ENCODE data around the gene USP10. TPM values are rescaled to one million over a fixed set of nuclear protein-coding genes. Genes with fewer than 3 reads are reported as not detected.

Gene USP10
- total and polyA plus RNA-seq, 3 experiments from 2014 or later, result 86.1 to 146 (median 143) TPM

DNA sequence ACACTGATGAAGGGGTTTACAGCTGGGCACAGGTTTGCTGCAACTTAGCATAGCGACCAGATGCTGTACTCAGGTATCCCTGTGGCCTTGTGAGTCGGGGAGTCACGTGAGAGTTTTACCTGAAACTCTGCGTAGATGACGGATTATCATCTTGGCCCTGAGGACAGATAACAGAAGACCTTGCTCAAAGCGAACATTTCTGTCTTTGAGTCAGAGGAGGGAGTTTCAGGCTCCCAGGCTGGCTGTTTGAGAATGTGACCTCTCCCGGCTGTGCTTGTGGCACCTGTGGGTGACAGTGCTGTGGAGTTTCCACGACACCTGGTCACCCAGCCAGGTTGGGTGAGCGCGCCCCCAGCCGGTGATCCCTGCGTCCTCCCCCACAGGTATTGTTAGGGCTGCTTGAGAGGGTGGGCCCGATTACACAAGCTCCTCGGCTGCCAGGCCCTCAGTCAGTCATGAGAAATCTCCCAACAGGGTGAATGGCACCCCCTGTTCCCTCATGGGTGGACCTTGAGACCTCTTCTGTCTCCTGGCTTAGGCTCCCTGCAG lies 75.5 kb downstream of the USP10 start:
- ChIA-PET POLR2A (no interaction called here), CTCF (no interaction called here)
- no peak overlapping the region for H3K4me3 ChIP-seq (ENCODE audit: low read length)
- no peak overlapping the region for H3K4me3 Mint-ChIP-seq
- peaks cover 40% of the 10 kb centered on the region for H3K36me3 ChIP-seq (ENCODE audit: insufficient read depth, low read length)
- peaks cover 14 to 89% (median 30%) of the 10 kb centered on the region in 3 donors for H3K36me3 Mint-ChIP-seq
- H3K9me3 Mint-ChIP-seq, result no peaks in the 10 kb centered on the region
- H3K27me3 Mint-ChIP-seq, result no peaks in the 10 kb centered on the region
- H3K27ac ChIP-seq (ENCODE audit: low read depth, low read length), result no peak overlapping the region
- H3K27ac Mint-ChIP-seq, result peak overlapping the region in 2 of 8 donors; percentile 34 to 62
- no peaks in the 10 kb centered on the region for H3K4me1 Mint-ChIP-seq
- no peak for DNase-seq
- H3K9me3 ChIP-seq (ENCODE audit: low read length), result no peaks in the 10 kb centered on the region
- no peaks in the 10 kb centered on the region for H3K27me3 ChIP-seq (ENCODE audit: insufficient read depth, low read length, poor library complexity, severe bottlenecking)
- no peaks in the 10 kb centered on the region for H3K4me1 ChIP-seq (ENCODE audit: insufficient read depth, low read length)

DNA sequence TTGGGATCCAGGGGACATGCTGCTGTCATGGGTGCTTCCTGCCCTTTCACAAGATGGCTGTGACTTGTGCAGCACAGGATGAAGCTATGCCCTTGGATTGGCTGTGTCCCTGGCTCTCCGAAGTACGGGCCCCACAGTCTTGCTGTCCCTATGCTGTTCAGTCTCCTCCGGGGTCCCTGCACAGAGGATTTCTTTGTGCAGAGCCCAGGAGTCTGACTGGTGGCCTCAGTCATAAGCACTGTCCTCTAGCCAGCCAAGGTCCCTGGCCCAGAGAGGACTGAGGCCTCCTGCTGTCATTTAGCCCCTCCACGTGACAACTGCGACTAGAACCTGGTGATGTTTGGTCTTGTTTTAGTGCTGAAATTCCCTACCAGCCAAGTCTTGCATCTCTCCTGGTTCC lies 77.6 kb downstream of the USP10 start:
- no peaks in the 10 kb centered on the region for H3K27me3 Mint-ChIP-seq
- Histone ChIP-seq H3K4me1 (ENCODE audit: insufficient read depth, low read length) (no peaks in the 10 kb centered on the region), H3K9me3 (ENCODE audit: low read length) (no peaks in the 10 kb centered on the region), H3K36me3 (ENCODE audit: insufficient read depth, low read length) (peaks cover 36% of the 10 kb centered on the region), H3K27me3 (ENCODE audit: insufficient read depth, low read length, poor library complexity, severe bottlenecking) (no peaks in the 10 kb centered on the region), H3K4me3 (ENCODE audit: low read length) (no peak overlapping the region), H3K27ac (ENCODE audit: low read depth, low read length) (no peak overlapping the region)
- DNase-seq, result no peak
- H3K27ac Mint-ChIP-seq, result peak overlapping the region in 1 of 8 donors; percentile 33
- H3K4me3 Mint-ChIP-seq, result no peak overlapping the region
- no peaks in the 10 kb centered on the region for H3K9me3 Mint-ChIP-seq
- H3K36me3 Mint-ChIP-seq, result peaks cover 14 to 78% (median 26%) of the 10 kb centered on the region in 3 donors
- no peaks in the 10 kb centered on the region for H3K4me1 Mint-ChIP-seq
- POLR2A ChIA-PET, result no interaction called here
- CTCF ChIA-PET, result no interaction called here

DNA sequence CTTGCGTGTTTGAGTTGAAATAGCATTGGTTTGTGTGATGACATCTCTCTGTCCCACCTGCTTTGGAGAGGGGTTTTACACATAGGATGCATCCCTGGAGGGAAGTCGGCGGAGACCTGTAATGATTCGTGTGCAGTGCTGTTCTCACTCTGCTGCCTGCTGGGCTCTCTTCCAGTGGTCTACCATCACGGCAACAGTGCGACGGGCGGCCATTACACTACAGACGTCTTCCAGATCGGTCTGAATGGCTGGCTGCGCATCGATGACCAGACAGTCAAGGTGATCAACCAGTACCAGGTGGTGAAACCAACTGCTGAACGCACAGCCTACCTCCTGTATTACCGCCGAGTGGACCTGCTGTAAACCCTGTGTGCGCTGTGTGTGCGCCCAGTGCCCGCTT lies 78.9 kb downstream of the USP10 start:
- Histone ChIP-seq H3K4me3 (ENCODE audit: low read length) (no peak overlapping the region), H3K36me3 (ENCODE audit: insufficient read depth, low read length) (peaks cover 26% of the 10 kb centered on the region), H3K27me3 (ENCODE audit: insufficient read depth, low read length, poor library complexity, severe bottlenecking) (no peaks in the 10 kb centered on the region), H3K9me3 (ENCODE audit: low read length) (no peaks in the 10 kb centered on the region), H3K4me1 (ENCODE audit: insufficient read depth, low read length) (no peaks in the 10 kb centered on the region), H3K27ac (ENCODE audit: low read depth, low read length) (no peak overlapping the region)
- Mint-ChIP-seq H3K4me1 (no peaks in the 10 kb centered on the region), H3K9me3 (no peaks in the 10 kb centered on the region), H3K4me3 (no peak overlapping the region), H3K36me3 (peaks cover 14 to 68% (median 27%) of the 10 kb centered on the region in 3 donors), H3K27ac (no peak overlapping the region), H3K27me3 (no peaks in the 10 kb centered on the region)
- ChIA-PET POLR2A (no interaction called here), CTCF (no interaction called here)
- DNase-seq, result no peak

DNA sequence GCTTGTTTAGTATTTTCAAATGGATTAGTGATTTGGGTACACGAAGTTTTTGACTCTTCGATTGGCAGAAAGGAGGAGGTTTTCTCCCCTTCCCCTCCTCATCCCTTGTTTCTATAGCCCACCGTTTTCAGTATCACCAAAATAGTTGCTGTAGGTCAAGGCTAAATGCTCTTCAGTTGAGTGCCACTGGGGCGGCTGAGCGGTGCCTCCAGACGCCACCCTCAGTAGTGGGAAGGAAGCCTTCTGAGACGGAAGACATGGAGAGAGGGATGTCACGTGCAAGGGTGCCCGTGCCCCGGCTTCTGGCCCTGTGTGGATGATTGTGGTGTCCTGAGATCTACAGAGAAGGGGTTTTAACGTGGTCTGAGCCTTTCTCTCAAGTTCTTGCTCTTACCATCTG lies 80.3 kb downstream of the USP10 start:
- Mint-ChIP-seq H3K9me3 (no peaks in the 10 kb centered on the region), H3K4me3 (no peak overlapping the region), H3K36me3 (peaks cover 14 to 58% (median 23%) of the 10 kb centered on the region in 3 donors), H3K4me1 (no peaks in the 10 kb centered on the region), H3K27ac (peak overlapping the region in 1 of 8 donors; percentile 54), H3K27me3 (no peaks in the 10 kb centered on the region)
- DNase-seq, result no peak
- peaks cover 22% of the 10 kb centered on the region for H3K36me3 ChIP-seq (ENCODE audit: insufficient read depth, low read length)
- no peaks in the 10 kb centered on the region for H3K9me3 ChIP-seq (ENCODE audit: low read length)
- no peaks in the 10 kb centered on the region for H3K4me1 ChIP-seq (ENCODE audit: insufficient read depth, low read length)
- H3K4me3 ChIP-seq (ENCODE audit: low read length), result no peak overlapping the region
- H3K27ac ChIP-seq (ENCODE audit: low read depth, low read length), result no peak overlapping the region
- ChIA-PET CTCF (no interaction called here), POLR2A (no interaction called here)
- no peaks in the 10 kb centered on the region for H3K27me3 ChIP-seq (ENCODE audit: insufficient read depth, low read length, poor library complexity, severe bottlenecking)

DNA sequence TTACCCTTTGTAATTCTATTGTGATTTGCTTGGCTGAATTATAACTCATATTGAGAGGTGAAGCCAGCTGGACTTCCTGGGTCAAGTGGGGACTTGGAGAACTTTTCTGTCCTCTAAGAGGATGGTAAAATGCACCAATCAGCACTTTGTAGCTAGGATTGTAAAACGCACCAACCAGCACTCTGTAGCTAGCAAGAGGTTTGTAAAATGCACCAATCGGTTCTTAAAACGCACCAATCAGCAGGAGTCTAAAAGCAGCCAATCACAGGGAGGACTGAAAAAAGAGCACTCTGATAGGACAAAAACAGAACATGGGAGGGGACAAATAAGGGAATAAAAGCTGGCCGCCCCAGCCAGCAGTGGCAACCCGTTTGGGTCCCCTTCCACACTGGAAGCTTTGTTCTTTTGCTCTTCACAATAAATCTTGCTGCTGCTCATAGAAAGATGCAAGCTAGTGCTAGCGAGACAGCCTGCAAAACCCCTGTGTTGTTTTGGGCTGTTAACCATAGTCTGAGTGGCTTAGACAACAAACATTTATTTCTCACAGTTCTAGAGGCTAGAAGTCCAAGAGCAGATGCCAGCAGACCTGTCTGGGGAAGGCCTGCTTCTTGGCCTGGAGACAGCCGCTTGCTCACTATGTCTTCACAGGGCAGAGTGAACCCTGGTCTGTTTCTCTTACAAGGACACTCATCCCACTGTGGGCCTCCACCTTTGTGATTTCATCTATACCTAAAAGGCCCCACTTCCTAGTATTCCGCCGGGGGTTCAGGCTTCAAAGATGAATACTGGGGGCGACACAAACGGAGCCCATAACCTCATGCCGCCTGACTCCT lies 81.0 kb downstream of the USP10 start:
- Histone ChIP-seq H3K27ac (ENCODE audit: low read depth, low read length) (no peak overlapping the region), H3K27me3 (ENCODE audit: insufficient read depth, low read length, poor library complexity, severe bottlenecking) (no peaks in the 10 kb centered on the region), H3K9me3 (ENCODE audit: low read length) (no peaks in the 10 kb centered on the region), H3K4me3 (ENCODE audit: low read length) (no peak overlapping the region), H3K36me3 (ENCODE audit: insufficient read depth, low read length) (peaks cover 15% of the 10 kb centered on the region), H3K4me1 (ENCODE audit: insufficient read depth, low read length) (no peaks in the 10 kb centered on the region)
- ChIA-PET CTCF (no interaction called here), POLR2A (no interaction called here)
- no peak for DNase-seq
- Mint-ChIP-seq H3K27ac (peak overlapping the region in 1 of 8 donors; percentile 33), H3K9me3 (no peaks in the 10 kb centered on the region), H3K36me3 (peaks cover 14 to 51% (median 21%) of the 10 kb centered on the region in 3 donors), H3K27me3 (no peaks in the 10 kb centered on the region), H3K4me1 (no peaks in the 10 kb centered on the region), H3K4me3 (no peak overlapping the region)

DNA sequence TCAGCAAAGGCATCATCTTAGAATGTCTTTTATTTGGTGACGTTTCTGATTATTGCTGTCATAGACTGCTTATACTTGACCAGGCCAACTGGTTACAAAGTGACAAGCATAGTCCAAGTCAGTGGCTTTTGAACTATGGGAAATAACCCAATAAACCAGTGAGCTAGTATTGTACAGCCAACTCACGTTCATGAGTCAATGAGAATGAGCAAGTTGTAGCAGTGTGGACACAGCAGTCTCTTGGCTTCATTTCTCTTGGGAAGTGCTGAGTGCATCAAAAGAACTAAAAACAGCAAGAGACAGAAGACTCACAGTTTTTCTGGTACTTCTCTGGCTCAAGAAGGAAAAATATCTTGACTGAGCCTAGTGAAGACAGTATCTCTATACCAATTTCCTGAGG lies 83.0 kb downstream of the USP10 start:
- no peak for DNase-seq
- POLR2A ChIA-PET, result no interaction called here
- no peaks in the 10 kb centered on the region for H3K9me3 ChIP-seq (ENCODE audit: low read length)
- H3K36me3 ChIP-seq (ENCODE audit: insufficient read depth, low read length), result peaks cover 10% of the 10 kb centered on the region
- no peak overlapping the region for H3K4me3 ChIP-seq (ENCODE audit: low read length)
- Mint-ChIP-seq H3K36me3 (peaks cover 14 to 30% (median 16%) of the 10 kb centered on the region in 3 donors), H3K4me1 (no peaks in the 10 kb centered on the region), H3K27ac (no peak overlapping the region), H3K4me3 (no peak overlapping the region), H3K9me3 (no peaks in the 10 kb centered on the region), H3K27me3 (no peaks in the 10 kb centered on the region)
- no peak overlapping the region for H3K27ac ChIP-seq (ENCODE audit: low read depth, low read length)
- no peaks in the 10 kb centered on the region for H3K4me1 ChIP-seq (ENCODE audit: insufficient read depth, low read length)
- no peaks in the 10 kb centered on the region for H3K27me3 ChIP-seq (ENCODE audit: insufficient read depth, low read length, poor library complexity, severe bottlenecking)
- CTCF ChIA-PET, result no interaction called here

- DNase-seq, result no peak
- Mint-ChIP-seq H3K9me3 (no peaks in the 10 kb centered on the region), H3K27ac (no peak overlapping the region), H3K27me3 (no peaks in the 10 kb centered on the region), H3K4me3 (no peak overlapping the region), H3K36me3 (peaks cover 0 to 6% (median 5%) of the 10 kb centered on the region in 3 donors), H3K4me1 (no peaks in the 10 kb centered on the region)
- Histone ChIP-seq H3K27ac (ENCODE audit: low read depth, low read length) (no peak overlapping the region), H3K4me1 (ENCODE audit: insufficient read depth, low read length) (no peaks in the 10 kb centered on the region), H3K4me3 (ENCODE audit: low read length) (no peak overlapping the region), H3K27me3 (ENCODE audit: insufficient read depth, low read length, poor library complexity, severe bottlenecking) (no peaks in the 10 kb centered on the region), H3K9me3 (ENCODE audit: low read length) (no peaks in the 10 kb centered on the region), H3K36me3 (ENCODE audit: insufficient read depth, low read length) (no peaks in the 10 kb centered on the region)
- CTCF ChIA-PET, result interaction anchor here (0.6 kb wide), 1 partner anchor 114 kb away, joined by 3 read pairs; no protein-coding TSS in a partner anchor
- POLR2A ChIA-PET, result no interaction called here
Measured at GRCh38 chr16:84785843-84786581, 86.2 kb downstream of the USP10 start.

GRCh38 chr16:84786605-84787262 lies 86.9 kb downstream of the USP10 start:
- Histone ChIP-seq H3K4me3 (ENCODE audit: low read length) (no peak overlapping the region), H3K36me3 (ENCODE audit: insufficient read depth, low read length) (no peaks in the 10 kb centered on the region), H3K4me1 (ENCODE audit: insufficient read depth, low read length) (no peaks in the 10 kb centered on the region), H3K27me3 (ENCODE audit: insufficient read depth, low read length, poor library complexity, severe bottlenecking) (no peaks in the 10 kb centered on the region), H3K9me3 (ENCODE audit: low read length) (no peaks in the 10 kb centered on the region), H3K27ac (ENCODE audit: low read depth, low read length) (no peak overlapping the region)
- H3K27ac Mint-ChIP-seq, result no peak overlapping the region
- no peak overlapping the region for H3K4me3 Mint-ChIP-seq
- no peaks in the 10 kb centered on the region for H3K9me3 Mint-ChIP-seq
- H3K4me1 Mint-ChIP-seq, result no peaks in the 10 kb centered on the region
- peaks cover 0 to 7% (median 6%) of the 10 kb centered on the region in 3 donors for H3K36me3 Mint-ChIP-seq
- POLR2A ChIA-PET, result no interaction called here
- CTCF ChIA-PET, result interaction anchor here (0.6 kb wide), 1 partner anchor 115 kb away, joined by 3 read pairs; no protein-coding TSS in a partner anchor
- H3K27me3 Mint-ChIP-seq, result no peaks in the 10 kb centered on the region
- no peak for DNase-seq
